ENCODE data around the gene PEMT.

GRCh38 chr17:17636272-17636885 lies 44.9 kb upstream of the PEMT start:
- TF ChIP-seq CTCF (IDR thresholded peaks at IDR 0.05; ENCODE audit: insufficient read depth, low read length, poor library complexity, severe bottlenecking) (no peak), EZH2phosphoT487 (conservative IDR thresholded peaks at IDR 0.05; ENCODE audit: low read length) (no peak)

All from SU-DHL-6 (cell line).